ENCODE data around the gene NUP153.

The NUP153 gene

DNA sequence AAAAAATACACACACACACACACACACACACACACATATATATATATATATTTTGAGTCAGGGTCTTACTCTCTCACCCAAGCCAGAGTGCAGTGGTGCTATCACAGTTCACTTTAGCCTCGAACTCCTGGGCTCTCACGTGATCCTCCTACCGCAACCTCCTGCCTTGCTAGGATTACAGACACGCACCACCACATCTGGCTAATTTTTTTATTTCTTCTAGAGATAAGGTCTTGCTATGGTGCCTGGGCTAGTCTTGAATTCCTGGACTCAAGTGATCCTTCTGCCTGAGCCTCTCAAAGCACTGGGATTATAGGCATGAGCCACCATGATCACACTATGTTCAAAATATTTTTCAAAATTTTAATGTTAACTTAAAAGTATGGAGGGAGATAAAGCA is 43.5 kb downstream of the NUP153 start:
- no peak for DNase-seq (ENCODE audit: low read depth in 2 of 2)

DNA sequence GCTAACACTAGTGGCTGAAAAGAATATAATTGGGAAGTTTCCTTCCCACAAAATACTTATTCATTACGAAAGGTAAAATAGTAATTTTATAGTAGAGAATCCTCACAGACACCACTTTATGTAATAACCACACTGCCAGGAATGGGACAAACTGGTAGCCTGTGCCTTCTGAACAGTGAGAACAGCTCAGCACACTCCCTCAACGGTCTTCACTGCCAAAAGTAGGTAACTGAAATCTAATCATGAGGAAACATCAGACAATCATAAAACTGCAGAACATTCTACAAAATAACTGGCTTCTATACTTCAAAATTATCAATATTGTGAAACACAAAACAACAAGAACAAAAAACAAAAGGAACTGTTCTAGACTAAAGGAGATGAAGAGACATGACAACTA is 44.1 kb downstream of the NUP153 start:
- DNase-seq (ENCODE audit: low read depth in 2 of 2) = no peak

DNA sequence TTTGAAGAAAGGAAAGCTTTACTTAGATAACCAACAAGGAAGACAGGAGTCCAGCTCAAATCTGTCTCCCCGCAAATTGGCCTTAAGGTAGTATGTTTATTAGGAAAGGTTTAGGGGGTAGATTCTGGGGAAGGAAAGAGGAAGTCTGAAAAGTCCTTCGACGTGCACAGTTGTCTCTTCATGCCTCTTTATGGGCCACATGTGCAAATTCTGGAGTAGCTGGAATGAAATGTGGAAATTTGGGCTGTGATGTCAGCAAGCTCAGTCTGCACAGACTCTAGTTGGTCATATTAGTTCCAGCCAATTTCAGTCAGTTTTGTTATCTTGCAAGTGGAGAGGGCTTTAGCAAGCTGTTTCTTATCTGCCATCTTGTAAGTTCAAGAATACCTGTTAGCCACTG is 50.1 kb downstream of the NUP153 start:
- no peak for DNase-seq (ENCODE audit: low read depth in 2 of 2)

DNA sequence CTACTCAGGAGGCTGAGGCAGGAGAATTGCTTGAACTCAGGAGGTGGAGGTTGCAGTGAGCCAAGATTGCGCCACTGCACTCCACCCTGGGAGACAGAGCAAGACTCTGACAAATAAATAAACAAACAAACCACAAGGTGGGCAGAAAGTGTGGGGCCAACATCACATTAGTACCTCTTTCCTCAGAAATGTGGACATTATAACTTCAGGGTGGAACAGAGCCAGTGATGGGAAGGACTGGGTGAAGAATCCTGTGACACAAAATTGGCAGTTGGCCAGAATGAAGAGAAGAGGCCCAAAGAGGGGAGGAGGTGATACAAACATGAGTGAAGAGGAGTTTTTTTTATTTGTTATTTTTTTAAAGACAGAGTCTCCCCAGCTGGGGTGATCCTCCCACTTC is 50.6 kb downstream of the NUP153 start:
- no peak for DNase-seq (ENCODE audit: low read depth in 2 of 2)

DNA sequence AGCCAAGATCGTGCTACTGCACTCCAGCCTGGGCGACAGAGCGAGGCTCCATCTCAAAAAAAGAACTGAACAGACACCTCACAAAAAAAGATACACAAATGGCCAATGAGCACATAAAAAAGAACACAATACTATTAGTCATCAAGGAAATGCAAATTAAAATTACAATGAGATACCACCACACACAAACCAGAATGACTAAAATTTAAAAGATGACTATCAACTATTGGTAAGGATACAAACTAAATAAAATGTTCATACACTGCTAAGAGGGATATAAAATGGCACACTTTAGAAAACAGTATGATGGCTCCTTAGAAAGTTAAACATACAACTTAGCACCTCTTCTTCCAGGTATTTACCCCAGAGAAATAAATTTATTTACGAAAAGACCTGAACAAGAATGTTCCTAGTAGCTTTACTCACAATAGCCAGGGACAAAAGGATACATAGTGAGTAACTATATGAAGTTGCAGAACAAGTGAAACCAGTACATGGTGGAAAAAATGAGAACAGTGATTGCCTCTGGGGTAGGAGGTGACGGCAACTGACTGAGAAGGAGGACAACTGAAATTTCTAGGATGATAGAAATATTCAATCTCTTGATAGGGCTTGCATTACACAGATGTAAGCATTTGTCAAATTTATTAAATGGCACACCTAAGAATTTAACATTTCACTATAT is 53.4 kb downstream of the NUP153 start:
- DNase-seq (ENCODE audit: low read depth in 2 of 2) = no peak

DNA sequence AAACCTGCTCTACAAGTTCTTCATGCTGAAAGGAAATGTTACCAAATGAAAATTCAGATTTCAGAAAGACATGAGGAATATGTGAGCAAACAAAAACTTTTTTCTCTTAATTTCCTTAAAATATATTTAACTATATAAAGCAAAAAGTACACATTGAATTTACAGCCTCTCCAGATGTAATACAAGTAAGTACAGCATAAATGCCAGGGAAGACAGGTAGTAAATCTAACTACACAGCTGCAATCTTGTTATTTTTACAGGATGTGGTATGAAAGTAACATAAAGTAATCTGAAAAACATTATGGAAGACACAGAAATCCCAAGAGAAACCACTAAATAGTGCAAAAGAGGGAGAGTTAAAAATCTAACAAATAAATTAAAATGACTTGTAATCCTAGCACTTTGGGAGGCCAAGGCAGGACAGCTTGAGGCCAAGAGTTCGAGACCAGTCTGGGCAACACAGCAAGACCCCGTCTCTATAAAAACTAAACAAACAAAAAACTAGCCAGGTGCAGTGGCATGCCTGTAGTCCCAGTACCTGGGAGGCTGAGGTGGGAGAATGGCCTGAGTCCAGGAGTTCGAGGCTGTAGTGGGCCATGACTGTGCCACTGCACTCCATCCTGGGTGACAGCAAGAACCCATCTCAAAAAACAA is 55.9 kb downstream of the NUP153 start:
- DNase-seq (ENCODE audit: low read depth in 2 of 2) = no peak

DNA sequence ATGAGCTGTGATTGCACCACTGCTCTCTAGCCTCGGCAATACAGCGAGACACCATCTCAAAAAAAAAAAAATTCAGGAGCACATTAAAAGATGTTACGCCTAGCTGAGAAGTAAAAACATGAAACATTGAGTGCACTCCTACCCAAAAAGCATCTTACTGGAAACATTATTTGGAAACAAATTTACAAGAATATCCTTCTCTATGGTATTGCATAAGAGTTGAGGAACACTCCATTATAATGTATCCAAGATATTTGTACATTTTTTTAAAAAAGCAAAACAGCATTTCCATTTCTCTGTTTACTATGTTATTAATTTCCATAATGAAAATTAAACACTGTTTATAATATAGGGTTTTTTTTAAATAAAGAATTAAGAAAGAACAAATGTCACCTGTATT is 58.0 kb downstream of the NUP153 start:
- DNase-seq (ENCODE audit: low read depth in 2 of 2) = no peak

DNA sequence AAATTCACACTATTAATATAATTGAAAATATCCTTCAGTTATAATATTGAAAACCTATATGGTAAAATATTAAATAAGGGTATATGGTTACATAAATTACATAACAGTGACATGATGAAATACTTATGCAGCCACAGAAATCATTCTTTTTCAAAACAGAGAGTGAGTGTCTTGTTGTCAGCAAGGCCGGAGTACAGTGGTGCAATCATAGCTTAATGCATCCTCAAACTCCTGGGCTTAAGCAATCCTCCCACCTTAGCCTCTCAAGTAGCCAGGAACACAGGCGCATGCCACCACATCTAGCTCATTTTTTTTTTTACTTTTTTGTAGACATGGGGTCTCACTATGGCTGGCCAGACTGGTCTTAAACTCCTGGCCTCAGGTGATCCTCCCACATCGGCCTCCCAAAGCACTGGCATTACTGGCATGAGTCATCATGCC is 66.2 kb downstream of the NUP153 start:
- no peak for DNase-seq (ENCODE audit: low read depth in 2 of 2)

DNA sequence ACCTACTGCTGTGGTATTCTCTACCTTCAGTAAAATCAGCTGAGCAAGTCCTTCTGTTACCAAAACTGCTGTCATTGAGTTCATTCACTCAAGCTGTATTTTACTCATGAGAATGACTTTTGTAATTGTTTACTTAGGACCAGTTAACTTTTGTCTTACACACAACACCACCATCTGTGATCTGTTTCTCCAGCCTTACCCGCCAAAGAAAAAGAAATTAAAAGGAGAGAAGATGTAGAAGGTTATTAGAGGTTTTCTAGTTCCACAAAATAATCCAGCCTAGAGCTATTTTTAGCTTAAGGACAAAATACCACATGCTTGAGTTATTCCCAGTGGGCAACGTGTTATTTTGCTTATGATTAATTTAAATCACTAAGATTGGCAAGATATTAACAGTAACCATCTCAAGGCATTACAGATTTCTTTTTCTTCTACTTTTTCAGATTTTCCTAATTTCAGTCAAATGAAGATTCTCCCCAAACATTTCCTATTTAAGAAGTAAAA is 68.5 kb downstream of the NUP153 start:
- no peak for DNase-seq (ENCODE audit: low read depth in 2 of 2)

DNA sequence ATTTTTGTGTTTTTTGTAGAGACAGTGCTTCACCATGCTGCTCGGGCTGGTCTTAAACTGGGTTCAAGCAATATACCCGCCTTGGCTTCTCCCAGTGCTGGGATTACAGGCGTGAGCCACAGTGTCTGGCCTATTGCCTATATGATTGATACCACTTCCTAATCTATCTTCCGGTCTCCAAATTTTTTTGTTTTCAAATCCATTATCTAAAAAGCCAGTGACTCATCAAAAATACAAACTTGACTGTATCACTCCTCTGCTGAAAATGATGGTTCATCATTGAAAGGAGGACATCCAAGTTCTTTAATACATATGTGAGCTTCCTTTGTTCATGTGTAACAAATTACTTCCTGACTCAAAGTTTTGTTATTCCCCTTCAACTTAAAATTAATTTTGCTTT is 71.2 kb downstream of the NUP153 start:
- no peak for DNase-seq (ENCODE audit: low read depth in 2 of 2)

DNA sequence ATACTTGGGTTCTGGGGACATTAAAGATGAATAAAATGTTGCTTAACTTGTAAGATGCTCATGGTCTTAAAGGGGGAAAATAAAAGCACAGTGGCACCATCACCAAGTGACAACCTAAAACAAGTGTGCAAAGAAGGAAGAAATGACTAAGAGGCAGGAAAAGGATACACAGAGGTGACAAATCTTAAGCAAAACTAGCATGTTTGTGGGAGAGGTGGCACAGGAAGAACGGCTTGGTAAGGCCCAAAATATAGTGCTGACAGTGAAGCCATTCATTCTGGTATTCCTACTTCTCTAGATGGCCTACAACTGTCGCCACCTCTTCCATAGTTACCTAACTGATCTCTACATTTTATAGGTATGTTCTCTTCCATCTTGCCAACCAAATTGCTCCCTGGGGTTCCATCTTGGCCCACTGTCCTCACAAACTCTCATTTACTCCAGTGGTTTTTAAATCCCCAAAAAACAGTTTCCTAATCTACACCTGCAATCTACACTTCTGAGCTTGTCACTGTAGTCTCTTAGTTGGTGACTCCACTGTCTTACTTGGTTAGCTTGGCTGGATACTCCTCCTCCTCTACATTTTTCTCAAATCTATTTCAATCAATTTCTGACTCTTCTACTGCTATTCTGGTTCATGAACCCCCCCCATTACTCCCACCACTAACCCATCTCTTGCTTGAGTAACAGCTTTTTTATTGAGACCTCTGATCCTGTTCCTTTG is 73.1 kb downstream of the NUP153 start:
- DNase-seq (ENCODE audit: low read depth in 2 of 2) = no peak

DNA sequence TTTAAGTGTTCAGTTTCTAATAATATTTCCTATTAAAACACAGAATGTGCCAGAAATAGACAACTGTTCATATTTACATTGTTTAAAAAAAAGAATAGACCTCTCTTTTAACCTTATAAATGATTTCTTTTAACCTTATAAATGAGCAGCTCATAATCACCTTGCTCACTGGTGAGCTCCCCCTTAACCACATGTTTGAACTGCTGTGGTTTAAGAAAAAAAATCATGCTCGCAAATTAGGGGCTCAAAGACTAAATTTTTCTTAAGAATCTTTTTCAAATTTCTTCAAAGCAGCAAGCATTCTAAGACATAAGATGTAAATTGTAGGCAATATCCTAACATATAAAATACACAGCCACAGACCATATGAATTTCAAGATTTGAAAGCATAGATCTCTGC is 73.8 kb downstream of the NUP153 start:
- DNase-seq (ENCODE audit: low read depth in 2 of 2) = no peak

DNA sequence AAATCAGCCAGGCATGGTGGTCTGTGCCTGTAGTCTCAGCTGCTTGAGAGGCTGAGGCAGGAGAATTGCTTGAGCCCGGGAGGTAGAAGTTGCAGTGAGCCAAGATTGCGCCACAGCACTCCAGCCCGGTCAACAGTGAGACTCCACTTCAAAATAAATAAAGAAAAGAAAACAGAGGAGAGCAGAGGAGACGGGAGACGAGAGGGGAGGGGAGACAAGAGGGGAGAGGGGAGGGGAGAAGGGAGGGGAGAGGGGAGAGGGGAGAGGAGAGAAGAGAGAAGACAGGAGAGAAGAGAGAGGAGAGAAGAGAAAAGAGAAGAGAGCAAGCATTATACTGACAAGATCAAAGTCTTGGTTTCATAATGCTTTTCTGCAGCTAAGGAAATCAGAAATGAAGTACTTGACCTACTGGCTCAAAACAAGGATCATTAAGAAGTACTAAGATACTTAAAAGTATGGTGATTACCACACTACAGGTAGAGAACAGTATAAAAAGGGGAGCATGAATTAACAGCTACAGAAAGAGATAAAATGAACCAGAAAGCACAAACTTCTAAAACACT is 76.1 kb downstream of the NUP153 start:
- no peak for DNase-seq (ENCODE audit: low read depth in 2 of 2)

DNA sequence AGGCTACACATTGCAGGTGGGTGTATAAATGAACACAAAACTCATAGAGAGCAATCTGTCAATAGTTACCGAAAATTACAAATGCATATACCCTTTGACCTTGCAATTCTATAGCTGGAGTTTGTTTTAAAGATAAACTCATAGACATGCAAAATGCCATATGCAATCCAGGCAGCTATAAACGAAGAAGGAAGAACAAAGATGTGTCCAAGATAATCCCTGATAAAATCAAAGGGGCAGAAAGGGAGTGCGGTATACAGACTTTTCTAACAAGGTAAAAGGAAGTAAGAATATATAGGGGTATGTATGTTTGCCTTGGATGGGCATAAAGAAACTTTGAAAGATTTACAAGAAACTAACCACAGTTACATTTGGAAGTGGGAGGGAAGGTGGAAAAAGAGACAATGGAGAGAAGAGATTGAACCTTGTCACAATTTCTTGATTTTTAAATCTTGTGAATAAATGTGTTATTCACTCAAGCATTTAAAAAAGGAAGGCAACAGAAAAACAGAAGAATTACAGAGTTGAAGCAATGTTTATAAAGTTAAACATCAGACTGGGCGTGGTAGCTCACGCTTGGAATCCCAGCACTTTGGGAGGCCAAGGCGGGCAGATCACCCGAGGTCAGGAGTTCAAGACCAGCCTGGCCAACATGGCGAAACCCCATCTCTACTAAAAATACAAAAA is 76.8 kb downstream of the NUP153 start:
- no peak for DNase-seq (ENCODE audit: low read depth in 2 of 2)

DNA sequence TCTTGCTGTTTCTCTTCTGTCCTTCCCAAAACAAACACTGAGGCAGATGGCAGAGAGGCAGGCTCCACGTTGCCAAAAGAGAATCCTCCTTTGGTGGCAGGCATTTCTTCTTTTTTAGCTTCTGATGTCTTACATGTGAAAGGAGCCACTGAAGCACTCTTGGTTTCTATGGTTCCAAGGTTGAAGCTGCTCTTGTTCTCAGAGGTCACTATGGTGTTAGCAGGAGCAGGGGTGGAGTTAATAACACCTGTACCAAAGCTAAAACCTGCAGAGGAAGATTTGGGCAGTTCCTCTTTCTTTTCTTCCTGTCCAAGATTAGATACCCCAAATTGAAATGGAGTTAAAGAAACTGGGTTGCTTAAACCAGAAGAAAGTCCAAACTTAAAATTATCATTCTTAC is 77.9 kb downstream of the NUP153 start:
- no peak for DNase-seq (ENCODE audit: low read depth in 2 of 2)

DNA sequence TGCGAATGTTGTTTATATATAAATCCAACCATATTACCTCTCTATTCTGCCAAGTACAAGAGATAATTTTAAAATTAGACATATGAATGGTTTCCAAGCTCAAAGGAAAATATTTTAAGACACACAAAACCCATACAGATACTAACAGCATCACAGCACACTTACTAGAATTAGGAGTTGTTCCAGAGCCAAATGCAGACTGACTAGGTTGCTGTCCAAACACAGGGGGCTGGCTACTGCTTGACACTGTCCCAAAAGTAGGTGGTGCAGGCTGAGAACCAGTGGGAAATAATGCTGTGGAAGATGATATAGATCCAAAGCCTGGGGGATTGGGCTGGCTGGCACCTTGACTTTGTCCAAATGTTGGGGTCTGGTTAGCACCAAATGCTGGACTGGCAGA is 82.3 kb downstream of the NUP153 start:
- DNase-seq (ENCODE audit: low read depth in 2 of 2) = no peak

DNA sequence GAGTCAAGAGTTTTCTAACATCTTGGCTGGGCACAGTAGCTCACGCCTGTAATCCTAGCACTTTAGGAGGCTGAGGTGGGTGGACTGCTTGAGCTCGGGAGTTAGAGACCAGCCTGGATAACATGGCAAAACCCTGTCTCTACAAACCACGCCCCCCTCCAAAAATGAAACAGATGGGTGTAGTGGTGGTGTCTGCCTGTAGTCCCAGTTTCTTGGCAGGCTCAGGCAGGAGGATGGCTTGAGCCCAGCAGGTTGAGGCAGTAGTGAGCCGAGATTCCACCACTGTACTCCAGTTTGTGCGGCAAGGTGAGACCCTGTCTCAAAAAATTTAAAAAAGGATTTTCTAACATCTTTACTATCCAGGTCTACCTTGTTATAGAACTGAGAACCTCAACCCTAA is 84.6 kb downstream of the NUP153 start:
- no peak for DNase-seq (ENCODE audit: low read depth in 2 of 2)

DNA sequence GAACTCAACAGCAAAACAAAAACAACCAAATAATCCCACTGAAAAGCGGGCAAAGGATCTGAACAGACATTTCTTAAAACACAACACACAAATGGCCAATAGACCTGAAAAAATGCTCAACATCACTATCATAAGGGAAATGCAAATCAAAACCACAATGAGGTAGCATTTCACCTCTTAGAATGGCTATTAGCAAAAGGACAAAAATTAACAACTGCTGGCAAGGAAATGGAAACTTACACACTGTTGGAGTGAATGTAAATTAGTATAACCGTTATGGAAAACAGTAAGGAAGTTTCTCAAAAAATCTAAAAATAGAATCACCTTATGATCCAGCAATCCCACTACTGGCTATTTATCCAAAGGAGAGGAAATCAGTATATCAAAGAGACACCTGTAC is 85.7 kb downstream of the NUP153 start:
- DNase-seq (ENCODE audit: low read depth in 2 of 2) = no peak

DNA sequence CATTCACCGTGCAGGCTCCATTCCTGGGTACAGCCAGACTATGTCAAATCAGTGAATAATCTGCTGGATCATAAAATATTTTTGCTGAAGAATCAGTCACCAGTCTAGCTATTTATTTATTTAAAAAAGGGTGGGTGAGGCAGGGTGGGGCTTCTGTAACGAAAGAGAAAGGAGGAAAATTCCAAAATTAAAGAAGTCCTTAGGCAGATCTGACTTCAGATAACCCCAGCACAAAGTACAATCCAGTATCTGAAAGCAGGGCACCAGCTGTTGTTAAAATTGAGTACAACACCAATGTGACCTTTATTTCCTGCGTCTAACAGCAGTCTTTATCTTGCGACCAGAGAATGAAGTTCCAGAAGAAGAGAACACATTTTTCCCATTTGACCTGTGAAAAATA is 90.9 kb downstream of the NUP153 start:
- no peak for DNase-seq (ENCODE audit: low read depth in 2 of 2)

DNA sequence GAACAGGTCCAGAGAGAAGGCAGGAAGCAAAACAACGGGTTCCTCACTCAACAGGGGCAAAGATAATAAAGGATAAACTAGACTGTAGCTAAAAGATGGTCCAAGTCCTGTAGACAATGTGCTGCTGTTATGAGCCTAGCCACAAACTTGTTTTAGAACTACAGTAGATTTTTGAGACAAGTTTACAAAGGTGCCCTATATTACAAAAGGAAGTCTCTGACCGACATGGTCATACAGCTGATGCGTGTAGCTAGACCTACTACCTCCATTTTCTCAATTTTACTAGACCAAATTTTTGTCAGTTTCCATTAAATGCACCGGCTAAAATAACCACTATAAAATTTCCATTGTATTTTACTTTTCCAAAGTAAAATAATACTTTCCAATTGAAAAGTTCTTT is 94.7 kb downstream of the NUP153 start:
- DNase-seq (ENCODE audit: low read depth in 2 of 2) = no peak

DNA sequence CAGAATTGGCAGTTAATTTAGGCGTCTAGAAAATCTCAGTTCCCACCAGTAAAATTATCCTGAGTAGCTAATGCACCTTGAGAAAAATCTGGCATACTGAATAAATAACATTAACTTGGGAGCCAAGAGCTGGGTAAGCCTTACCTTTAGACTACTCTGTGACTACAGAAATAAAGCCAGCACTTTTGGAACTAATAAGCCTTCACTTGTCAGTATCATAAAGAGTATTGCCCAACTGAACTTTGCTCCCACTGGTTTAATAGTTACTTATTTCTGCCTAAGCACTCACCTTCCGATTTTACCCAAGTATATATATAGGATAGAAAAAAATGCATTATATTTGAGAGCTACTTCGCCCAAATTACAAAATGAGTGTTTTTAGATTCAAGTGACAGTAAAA is 95.9 kb downstream of the NUP153 start:
- no peak for DNase-seq (ENCODE audit: low read depth in 2 of 2)

DNA sequence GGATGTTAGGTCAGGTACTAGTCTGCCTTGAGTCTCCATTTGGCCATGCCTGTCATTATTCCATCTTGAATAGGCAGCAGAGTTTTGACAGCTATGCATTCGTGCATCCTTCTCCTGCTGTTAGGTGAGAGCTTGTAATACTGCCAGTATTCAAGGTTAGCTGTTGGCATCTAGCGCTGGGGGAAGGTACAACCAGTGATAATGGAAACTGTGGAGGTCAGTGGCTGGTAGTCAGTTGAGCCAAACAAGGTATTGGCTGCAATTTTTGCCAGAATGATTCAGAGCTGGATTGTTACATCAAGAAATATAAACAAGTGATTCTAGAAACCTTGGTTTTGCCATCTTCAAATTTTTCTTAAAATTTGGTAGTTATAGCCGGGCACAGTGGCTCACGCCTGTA is 100.1 kb downstream of the NUP153 start:
- no peak for DNase-seq (ENCODE audit: low read depth in 2 of 2)
